ENCODE results near the gene SACS.

- TF ChIP-seq, protein P1, sequence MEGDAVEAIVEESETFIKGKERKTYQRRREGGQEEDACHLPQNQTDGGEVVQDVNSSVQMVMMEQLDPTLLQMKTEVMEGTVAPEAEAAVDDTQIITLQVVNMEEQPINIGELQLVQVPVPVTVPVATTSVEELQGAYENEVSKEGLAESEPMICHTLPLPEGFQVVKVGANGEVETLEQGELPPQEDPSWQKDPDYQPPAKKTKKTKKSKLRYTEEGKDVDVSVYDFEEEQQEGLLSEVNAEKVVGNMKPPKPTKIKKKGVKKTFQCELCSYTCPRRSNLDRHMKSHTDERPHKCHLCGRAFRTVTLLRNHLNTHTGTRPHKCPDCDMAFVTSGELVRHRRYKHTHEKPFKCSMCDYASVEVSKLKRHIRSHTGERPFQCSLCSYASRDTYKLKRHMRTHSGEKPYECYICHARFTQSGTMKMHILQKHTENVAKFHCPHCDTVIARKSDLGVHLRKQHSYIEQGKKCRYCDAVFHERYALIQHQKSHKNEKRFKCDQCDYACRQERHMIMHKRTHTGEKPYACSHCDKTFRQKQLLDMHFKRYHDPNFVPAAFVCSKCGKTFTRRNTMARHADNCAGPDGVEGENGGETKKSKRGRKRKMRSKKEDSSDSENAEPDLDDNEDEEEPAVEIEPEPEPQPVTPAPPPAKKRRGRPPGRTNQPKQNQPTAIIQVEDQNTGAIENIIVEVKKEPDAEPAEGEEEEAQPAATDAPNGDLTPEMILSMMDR (IDR thresholded peaks at IDR 0.05 in 2 of 3, conservative IDR thresholded peaks at IDR 0.05 in 1 of 3; ENCODE audit: borderline replicate concordance in 1 of 3, insufficient read depth in 1 of 3, low read depth in 2 of 3, low read length in 2 of 3), result no peak
- TF ChIP-seq POLR2AphosphoS5 (IDR thresholded peaks at IDR 0.05; ENCODE audit: low read depth, low read length), result no peak
- TF ChIP-seq EZH2 (IDR thresholded peaks at IDR 0.05), result no peak
- no peak for TF ChIP-seq POLR2A (IDR thresholded peaks at IDR 0.05; ENCODE audit: borderline replicate concordance, extremely low read depth, insufficient read depth, insufficient read length)
- no peak for TF ChIP-seq MAX (IDR thresholded peaks at IDR 0.05)
- no peak for TF ChIP-seq JUND (IDR thresholded peaks at IDR 0.05)
- TF ChIP-seq EZH2phosphoT487 (IDR thresholded peaks at IDR 0.05; ENCODE audit: borderline replicate concordance), result no peak
- no peak for TF ChIP-seq YY1 (IDR thresholded peaks at IDR 0.05; ENCODE audit: extremely low read depth, insufficient replicate concordance, low read depth, low read length)
- TF ChIP-seq, protein P2, sequence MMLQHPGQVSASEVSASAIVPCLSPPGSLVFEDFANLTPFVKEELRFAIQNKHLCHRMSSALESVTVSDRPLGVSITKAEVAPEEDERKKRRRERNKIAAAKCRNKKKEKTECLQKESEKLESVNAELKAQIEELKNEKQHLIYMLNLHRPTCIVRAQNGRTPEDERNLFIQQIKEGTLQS (IDR thresholded peaks at IDR 0.05), result no peak
- TF ChIP-seq RAD21 (IDR thresholded peaks at IDR 0.05; ENCODE audit: low read depth), result no peak
- no peak for TF ChIP-seq SIN3A (IDR thresholded peaks at IDR 0.05; ENCODE audit: low read depth)
These were observed 144.5 kb downstream of the SACS start for GRCh38 chr13:23288995-23289394.
